HUES64 (cell line): ENCODE data around the gene ATG101. TPM values are rescaled to one million over a fixed set of nuclear protein-coding genes. Genes with fewer than 3 reads are reported as not detected.

Experiments used
- H3K27ac ChIP-seq: 2 replicates; pipeline ENCODE4 v1.7.0; 2013; ENCODE audit warnings: low read depth, low read length, inconsistent platforms
- H3K27me3 ChIP-seq: 2 replicates; pipeline ENCODE4 v1.6.1; 2013; ENCODE audit warnings: mild to moderate bottlenecking, low read length; ENCODE audit not compliant: insufficient read depth
- H3K36me3 ChIP-seq: 2 replicates; pipeline ENCODE4 v1.6.1; 2013; ENCODE audit warnings: mild to moderate bottlenecking, low read length; ENCODE audit not compliant: insufficient read depth
- H3K4me1 ChIP-seq: 2 replicates; pipeline ENCODE4 v1.6.1; 2013; ENCODE audit warnings: mild to moderate bottlenecking, low read length, moderate library complexity; ENCODE audit not compliant: insufficient read depth
- H3K4me3 ChIP-seq: 2 replicates; pipeline ENCODE4 v1.5.1; 2013; ENCODE audit warnings: mild to moderate bottlenecking, low read length, moderate library complexity
- H3K9ac ChIP-seq: 2 replicates; pipeline ENCODE4 v1.6.1; 2013; ENCODE audit warnings: mild to moderate bottlenecking, low read depth, low read length
- H3K9me3 ChIP-seq: 2 replicates; pipeline ENCODE4 v1.6.1; 2013; ENCODE audit warnings: low read depth, low read length; ENCODE audit not compliant: insufficient read depth
- WGBS: fragments of 150-250, 120-280 bp; methylation state at CpG from one replicate; pipeline ENCODE4 v1.1.7; 2013; ENCODE audit warnings: missing lambda C conversion rate; 5-methylcytosine and 5-hydroxymethylcytosine counted together
- polyA plus RNA-seq, 2 experiments: library from polyadenylated mRNA; stranded (reverse); fragments of 50-300 nt; gene quantifications; one replicate each; pipeline ENCODE4 v1.2.3, GENCODE V29; 2013

The ATG101 gene, protein sequence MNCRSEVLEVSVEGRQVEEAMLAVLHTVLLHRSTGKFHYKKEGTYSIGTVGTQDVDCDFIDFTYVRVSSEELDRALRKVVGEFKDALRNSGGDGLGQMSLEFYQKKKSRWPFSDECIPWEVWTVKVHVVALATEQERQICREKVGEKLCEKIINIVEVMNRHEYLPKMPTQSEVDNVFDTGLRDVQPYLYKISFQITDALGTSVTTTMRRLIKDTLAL
- polyA plus RNA-seq (2013, experiment 1 of 2), result 25.8 TPM
- polyA plus RNA-seq (2013, experiment 2 of 2), result 27.5 TPM

DNA sequence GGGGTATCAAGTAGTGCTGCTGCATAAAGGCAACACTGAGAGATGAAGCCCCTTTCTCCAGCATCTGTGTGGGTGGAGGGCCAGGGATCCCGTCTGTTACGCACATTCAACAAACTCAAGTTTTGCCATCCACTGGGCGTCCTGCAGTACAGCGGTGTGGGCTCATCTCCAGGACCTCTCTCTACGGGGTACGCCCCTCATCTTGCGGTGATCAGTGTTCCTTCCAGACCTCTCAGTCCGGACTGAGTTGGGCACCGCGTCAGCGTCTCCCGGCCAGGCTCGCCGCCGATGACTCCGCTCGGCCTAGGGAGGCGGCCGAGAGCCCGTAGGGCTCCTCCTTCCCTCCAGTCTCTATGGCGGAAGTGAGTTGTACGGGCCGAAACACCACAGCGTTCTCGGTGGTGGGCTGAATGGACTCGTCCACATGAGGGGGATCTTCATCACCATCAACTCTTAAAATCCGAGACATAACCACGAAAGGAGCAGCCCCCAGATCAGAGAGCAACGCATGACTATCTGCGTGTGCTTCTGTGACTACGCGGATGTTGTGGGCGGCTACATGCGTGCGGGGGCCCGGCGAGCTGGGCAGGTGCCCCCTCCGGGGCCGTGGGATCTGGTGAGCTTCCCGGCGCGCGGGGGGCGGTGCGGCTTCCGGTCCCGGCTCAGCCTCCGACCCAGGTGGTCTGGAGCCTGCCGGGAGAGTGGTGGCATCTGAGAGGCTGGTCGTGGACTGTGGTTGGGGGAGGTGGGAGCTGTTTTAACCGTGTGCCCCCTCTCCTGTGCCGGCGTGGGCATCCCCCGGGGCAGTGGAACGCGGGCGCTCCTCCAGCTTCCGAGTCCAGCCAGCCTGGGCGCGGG is at the start of gene ATG101:
ATG101 (plus strand) TSS at position 652 of the 858 bp plus-strand sequence. CDS start 3,673 bp downstream, outside the sequence.
- Histone ChIP-seq H3K36me3 (peaks cover 28% of the 10 kb centered on the region), H3K27ac (peak within 1 kb of the TSS; percentile 92), H3K9ac (peak within 1 kb of the TSS; percentile 94), H3K4me3 (peak within 1 kb of the TSS; percentile 78), H3K9me3 (no peaks in the 10 kb centered on the region), H3K27me3 (no peaks in the 10 kb centered on the region; the same call in 1 of the 2 replicates), H3K4me1 (no peaks in the 10 kb centered on the region)
- 1% methylated on average over 60 of the region's 60 CpGs for WGBS

DNA sequence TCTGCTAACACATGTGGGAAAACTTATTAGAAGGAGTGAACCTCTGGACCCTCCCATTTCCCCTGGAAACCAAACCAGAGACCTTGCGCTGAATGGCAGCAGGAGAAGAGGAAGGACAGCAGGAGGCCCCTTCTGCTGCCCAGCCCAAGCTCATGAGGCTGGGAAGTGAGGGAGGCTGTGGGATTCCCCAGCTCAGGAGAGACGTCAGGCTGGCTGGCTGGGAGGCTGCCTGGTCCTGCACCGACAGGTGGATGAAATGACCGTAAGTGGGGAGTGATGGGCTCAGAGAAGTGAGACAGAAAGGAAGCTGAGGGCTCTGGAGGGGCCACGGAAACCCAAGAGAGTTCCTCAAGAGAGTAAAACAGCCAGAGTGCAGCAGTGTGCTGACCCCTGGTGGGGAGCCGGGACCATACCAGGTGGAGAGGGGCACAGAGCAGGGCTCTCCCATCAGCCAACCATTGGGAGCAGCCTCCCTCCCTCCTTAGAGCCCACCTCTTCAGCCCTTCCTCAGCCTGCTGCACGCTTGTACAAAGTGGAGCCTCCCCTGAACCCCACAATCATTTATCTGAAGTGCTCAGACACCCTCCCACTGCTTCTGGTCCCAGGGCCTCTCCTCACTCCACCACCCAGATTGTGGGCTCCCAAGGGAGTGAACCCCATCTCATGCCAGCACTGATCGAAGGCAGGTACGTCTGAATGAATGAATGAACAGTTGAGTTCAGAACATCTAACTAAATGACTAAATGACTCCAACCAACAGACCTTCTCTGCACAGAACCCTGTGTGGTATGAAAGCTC is 49.0 kb upstream of the ATG101 start:
- peak overlapping the region; percentile 21; the same call in 1 of the 2 replicates for H3K4me3 ChIP-seq
- H3K27me3 ChIP-seq, result peaks cover 58% of the 10 kb centered on the region
- 29% methylated on average over 9 of the region's 9 CpGs for WGBS
- H3K9me3 ChIP-seq, result no peaks in the 10 kb centered on the region
- H3K36me3 ChIP-seq, result no peaks in the 10 kb centered on the region
- H3K4me1 ChIP-seq, result peaks cover 4% of the 10 kb centered on the region; the same call in 1 of the 2 replicates
- H3K27ac ChIP-seq, result no peak overlapping the region
- no peak overlapping the region for H3K9ac ChIP-seq

DNA sequence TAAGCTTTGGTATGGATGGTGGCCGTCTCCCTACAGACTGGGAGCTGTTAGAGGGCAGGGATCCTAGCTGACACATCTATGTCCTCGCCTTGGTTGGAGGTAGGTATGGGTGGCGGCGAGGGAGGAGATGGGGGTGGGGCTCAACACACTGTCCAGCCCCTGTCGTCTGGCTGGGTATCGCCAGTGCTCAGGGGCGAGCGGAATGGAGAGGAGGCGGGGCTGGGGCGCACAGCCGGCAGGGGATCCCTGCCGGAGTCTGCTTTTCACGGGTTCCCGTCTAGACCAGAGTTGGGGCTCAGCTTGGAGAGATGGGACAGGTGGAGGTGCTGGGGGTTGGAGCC is 47.0 kb upstream of the ATG101 start:
- no peaks in the 10 kb centered on the region for H3K36me3 ChIP-seq
- no peaks in the 10 kb centered on the region for H3K9me3 ChIP-seq
- no peak overlapping the region for H3K9ac ChIP-seq
- H3K4me1 ChIP-seq, result peaks cover 4% of the 10 kb centered on the region; the same call in 1 of the 2 replicates
- H3K27me3 ChIP-seq, result peaks cover 41% of the 10 kb centered on the region
- H3K4me3 ChIP-seq, result peak overlapping the region; percentile 59
- H3K27ac ChIP-seq, result no peak overlapping the region
- WGBS, result 9% methylated on average over 14 of the region's 14 CpGs

DNA sequence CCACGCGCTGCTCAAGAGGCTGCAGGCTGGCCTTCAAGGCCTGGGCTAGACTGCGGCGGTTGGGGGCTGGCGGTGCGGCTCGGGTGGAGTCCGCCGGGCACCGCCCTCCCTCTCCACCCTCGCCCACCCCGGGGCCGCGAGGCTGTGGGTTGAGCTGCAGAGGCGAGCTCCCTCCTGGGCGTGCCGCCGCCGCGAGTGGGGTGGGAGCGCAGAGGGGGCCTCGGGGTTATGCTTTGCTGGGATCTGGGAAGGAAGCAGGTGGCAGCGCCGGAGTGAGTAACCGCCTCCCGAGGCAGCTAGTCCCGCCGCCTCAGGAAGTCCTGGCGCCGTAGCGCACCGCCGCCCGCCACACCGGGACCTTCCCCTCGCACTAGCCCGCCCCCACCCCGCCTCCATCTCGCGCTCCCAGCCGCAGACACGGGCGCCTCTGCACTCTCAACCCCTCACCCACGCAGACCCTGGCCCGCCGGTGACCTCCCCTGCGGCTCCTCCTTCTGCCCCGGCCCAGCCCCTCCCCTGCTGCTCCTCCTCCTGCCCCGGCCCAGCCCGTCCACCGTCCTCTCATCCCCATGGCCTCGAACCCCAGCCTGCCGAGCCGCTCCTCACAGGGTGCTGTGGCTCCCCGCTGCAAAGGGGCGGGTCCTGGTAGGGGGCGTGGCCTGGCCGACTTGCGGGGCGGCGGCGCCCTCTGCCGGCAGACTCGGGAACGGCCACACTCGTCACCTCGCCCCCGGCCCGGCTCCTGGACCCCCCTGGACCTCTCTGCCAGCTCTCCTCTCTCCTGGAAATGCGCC is 46.4 kb upstream of the ATG101 start:
- peak overlapping the region; percentile 59 for H3K4me3 ChIP-seq
- H3K4me1 ChIP-seq, result peaks cover 4% of the 10 kb centered on the region; the same call in 1 of the 2 replicates
- H3K36me3 ChIP-seq, result no peaks in the 10 kb centered on the region
- peaks cover 41% of the 10 kb centered on the region for H3K27me3 ChIP-seq
- no peaks in the 10 kb centered on the region for H3K9me3 ChIP-seq
- no peak overlapping the region for H3K9ac ChIP-seq
- under 1% methylated on average over 70 of the region's 70 CpGs for WGBS
- no peak overlapping the region for H3K27ac ChIP-seq

DNA sequence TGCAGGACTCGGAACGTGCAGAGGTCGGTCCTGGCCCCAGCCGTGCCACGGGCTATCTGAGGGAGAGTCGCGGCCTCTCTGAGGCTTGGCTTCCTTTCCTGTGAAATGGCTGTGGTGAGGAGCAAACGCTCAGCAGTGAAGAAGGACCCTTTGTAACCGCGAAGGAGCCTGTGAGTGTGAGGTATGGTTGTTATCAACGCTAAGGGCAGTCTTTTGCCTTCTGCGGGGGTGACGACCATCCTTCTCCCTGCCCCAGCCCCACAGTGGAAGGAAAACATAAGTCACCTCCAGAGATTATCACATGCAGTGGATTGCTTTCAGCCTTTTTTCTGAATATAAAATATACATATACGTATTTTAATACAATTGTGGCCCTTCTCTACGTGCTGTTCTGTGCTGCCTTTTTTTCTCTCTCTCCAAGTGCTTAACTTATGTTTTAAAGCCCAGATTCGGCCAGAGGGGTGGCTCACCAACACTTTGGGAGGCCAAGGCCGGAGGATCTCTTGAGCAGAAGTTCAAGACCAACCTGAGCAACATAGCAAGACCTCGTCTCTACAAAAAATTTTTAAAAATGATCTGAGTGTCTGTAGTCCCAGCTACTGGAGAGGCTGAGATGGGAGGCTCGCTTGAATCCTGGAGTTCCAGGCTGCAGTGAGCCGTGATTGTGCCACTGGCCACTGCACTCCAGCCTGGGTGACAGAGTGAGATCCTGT is 45.6 kb upstream of the ATG101 start:
- Histone ChIP-seq H3K27me3 (peaks cover 41% of the 10 kb centered on the region), H3K9ac (no peak overlapping the region), H3K9me3 (no peaks in the 10 kb centered on the region), H3K4me3 (peak overlapping the region; percentile 59; the same call in 1 of the 2 replicates), H3K36me3 (no peaks in the 10 kb centered on the region), H3K4me1 (peaks cover 5% of the 10 kb centered on the region; the same call in 1 of the 2 replicates), H3K27ac (no peak overlapping the region)
- WGBS, result 37% methylated on average over 20 of the region's 20 CpGs

DNA sequence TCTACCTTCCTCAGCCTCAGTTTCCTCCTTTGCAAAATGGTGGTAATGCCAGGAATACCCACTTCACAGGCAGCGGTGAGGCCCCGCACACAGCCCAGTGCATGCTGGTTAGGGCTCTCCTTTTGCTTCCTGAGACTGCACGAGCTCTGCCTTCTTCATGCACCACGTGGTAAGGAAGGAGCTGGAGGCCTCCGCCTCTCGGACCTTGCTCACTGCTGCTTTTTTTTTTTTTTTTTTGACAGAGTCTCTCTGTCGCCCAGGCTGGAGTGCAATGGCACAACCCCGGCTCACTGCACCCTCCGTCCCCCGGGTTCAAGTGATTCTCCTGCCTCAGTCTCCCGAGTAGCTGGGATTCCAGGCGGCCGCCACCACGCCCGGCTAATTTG is 44.9 kb upstream of the ATG101 start:
- WGBS, result 90% methylated on average over 15 of the region's 15 CpGs
- no peaks in the 10 kb centered on the region for H3K36me3 ChIP-seq
- H3K4me1 ChIP-seq, result peaks cover 10% of the 10 kb centered on the region
- no peak overlapping the region for H3K9ac ChIP-seq
- H3K27ac ChIP-seq, result no peak overlapping the region
- no peaks in the 10 kb centered on the region for H3K9me3 ChIP-seq
- H3K4me3 ChIP-seq, result no peak overlapping the region
- peaks cover 38% of the 10 kb centered on the region for H3K27me3 ChIP-seq

DNA sequence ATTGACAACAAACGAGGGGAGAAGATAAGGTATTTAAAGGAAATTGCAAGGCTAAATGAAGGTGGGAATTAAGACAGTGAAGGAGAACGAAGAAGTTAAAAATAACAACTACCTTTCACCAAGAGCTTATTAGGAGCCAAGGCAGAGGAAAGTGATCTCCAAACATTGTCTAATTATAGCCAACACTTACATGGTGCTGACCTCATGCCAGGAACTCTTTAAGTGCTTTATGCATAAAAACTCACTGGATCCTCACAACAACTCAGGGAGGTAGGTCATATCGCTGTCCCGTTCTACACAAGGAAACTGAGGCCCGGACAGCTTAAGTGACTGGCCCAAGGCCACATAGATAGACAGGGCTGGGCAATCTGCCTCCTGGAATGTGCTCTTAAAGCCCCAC is 43.5 kb upstream of the ATG101 start:
- peaks cover 35% of the 10 kb centered on the region for H3K27me3 ChIP-seq
- 0 out of 2 replicates have a peak overlapping the region, but pooled peaks have one; percentile 52 for H3K4me3 ChIP-seq
- WGBS, result 86% methylated on average over 4 of the region's 5 CpGs
- H3K36me3 ChIP-seq, result no peaks in the 10 kb centered on the region
- no peak overlapping the region for H3K27ac ChIP-seq
- no peaks in the 10 kb centered on the region for H3K9me3 ChIP-seq
- peaks cover 10% of the 10 kb centered on the region; the same call in 1 of the 2 replicates for H3K4me1 ChIP-seq
- H3K9ac ChIP-seq, result no peak overlapping the region

DNA sequence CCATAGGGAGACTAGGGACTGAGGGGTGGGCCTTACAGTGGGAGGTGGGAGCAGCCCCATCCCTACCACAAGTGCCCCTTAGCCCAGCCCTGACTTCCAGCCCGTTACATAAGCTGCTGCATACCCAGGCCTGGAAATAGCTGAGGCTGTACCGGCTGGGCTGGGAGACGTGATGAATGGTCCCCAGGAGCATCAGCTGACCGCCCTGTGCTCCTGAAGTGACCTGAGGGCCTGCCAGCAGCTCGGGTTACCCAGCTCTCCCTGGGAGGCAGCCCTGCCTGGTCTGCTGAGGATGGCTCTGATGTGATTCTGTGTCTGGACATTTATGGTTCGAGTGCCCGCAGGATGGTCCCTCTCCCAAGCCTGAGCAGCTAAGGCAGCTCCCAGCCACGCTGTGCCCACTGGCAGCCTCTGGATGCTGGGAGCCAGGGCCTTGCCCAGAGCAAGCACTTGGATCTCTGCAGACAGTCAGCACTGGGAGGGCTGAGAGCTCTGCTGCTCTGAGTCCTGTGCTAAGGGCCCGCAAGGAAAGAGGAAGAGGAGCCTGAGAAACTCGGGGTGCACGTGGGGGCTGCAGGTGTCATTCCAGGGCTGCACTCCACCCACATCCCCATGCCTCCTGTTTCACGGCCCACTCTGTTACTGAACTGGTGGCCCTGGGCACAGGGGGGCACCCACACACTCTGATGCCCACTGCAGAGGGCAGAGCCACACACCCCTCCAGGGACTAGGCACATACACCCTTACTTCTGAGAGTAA is 42.5 kb upstream of the ATG101 start:
- H3K27me3 ChIP-seq, result peaks cover 29% of the 10 kb centered on the region
- H3K36me3 ChIP-seq, result no peaks in the 10 kb centered on the region
- no peak overlapping the region for H3K4me3 ChIP-seq
- 84% methylated on average over 12 of the region's 12 CpGs for WGBS
- H3K4me1 ChIP-seq, result peaks cover 12% of the 10 kb centered on the region; the same call in 1 of the 2 replicates
- no peak overlapping the region for H3K9ac ChIP-seq
- no peak overlapping the region for H3K27ac ChIP-seq
- no peaks in the 10 kb centered on the region for H3K9me3 ChIP-seq

DNA sequence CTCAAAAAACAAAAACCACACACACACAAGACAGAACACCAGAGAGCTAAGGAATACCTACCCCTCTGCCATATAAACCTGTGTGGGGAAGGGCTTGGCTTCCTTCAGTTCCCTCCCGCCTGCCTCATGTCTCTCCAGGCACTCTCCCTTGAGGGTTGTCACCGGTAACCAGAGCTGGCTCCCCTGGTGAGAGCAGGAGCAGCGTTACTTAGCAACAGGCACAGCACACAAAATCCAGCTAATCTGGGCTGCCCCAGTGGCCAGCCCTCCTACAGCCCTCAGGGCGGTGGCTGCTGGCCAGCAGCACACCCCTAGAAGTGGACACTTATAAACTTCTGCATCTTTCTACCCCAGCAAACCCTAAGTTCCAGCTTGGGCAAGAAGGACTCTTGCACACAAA is 40.1 kb upstream of the ATG101 start:
- 3% methylated on average over 4 of the region's 4 CpGs for WGBS
- Histone ChIP-seq H3K27me3 (peaks cover 21% of the 10 kb centered on the region), H3K4me1 (peaks cover 21% of the 10 kb centered on the region; the same call in 1 of the 2 replicates), H3K36me3 (no peaks in the 10 kb centered on the region), H3K4me3 (no peak overlapping the region), H3K9me3 (no peaks in the 10 kb centered on the region), H3K27ac (no peak overlapping the region), H3K9ac (no peak overlapping the region)
